IMR-90 (cell line): ENCODE results near the gene PEAK1. TPM values are rescaled to one million over a fixed set of nuclear protein-coding genes. Genes with fewer than 3 reads are reported as not detected.

Source experiments
- ATAC-seq: fragments of 200-7000 bp; cut with Tn5 transposase; 2 replicates; pipeline ENCODE4 v1.9.1; 2020; ENCODE audit warnings: low read depth, mild to moderate bottlenecking, moderate library complexity
- BruUV-seq: library from RNA; stranded (reverse); fragments of 400-500 nt; replicated peaks from 2 replicates; lab custom pipeline; 2021; lab: Mats Ljungman, UMichigan
- CTCF ChIA-PET: fragments of 300-600 bp; formaldehyde crosslinking; extraction: SDS; loops from one replicate; lab custom pipeline; 2021; ENCODE audit warnings: antibody characterized with exemption; lab: Yijun Ruan, JAX
- POLR2A ChIA-PET: fragments of 300-600 bp; sonication (Branson Sonifier 250); formaldehyde crosslinking; loops from one replicate; lab custom pipeline; 2022; ENCODE audit warnings: antibody characterized with exemption; ENCODE audit not compliant: unreplicated experiment; lab: Charles Lee
- DNase-seq: peaks from one replicate; pipeline ENCODE4 v3.0.0; 2013
- H2AFZ ChIP-seq: replicated peaks from 2 replicates; pipeline ENCODE3; 2013; ENCODE audit warnings: low read length, mild to moderate bottlenecking; ENCODE audit not compliant: poor library complexity
- H2AK5ac ChIP-seq: 2 replicates; pipeline ENCODE4 v1.6.1; 2013; ENCODE audit warnings: low read depth, low read length, inconsistent platforms
- H2AK9ac ChIP-seq: replicated peaks from 2 replicates; pipeline ENCODE3; 2013; ENCODE audit warnings: mild to moderate bottlenecking, low read depth, low read length, moderate library complexity; ENCODE audit not compliant: poor library complexity
- H2BK120ac ChIP-seq: 2 replicates; pipeline ENCODE4 v1.6.1; 2013; ENCODE audit warnings: low read depth, low read length, inconsistent platforms
- H2BK15ac ChIP-seq: 3 replicates; pipeline ENCODE4 v1.6.1; 2013; ENCODE audit warnings: low read depth, low read length, inconsistent platforms
- H2BK20ac ChIP-seq: 2 replicates; pipeline ENCODE4 v1.6.1; 2013; ENCODE audit warnings: low read depth, mild to moderate bottlenecking, inconsistent platforms, low read length, moderate library complexity
- H2BK5ac ChIP-seq: 2 replicates; pipeline ENCODE4 v1.6.1; 2013; ENCODE audit warnings: mild to moderate bottlenecking, low read depth, low read length, inconsistent platforms; ENCODE audit not compliant: poor library complexity, severe bottlenecking
- H3K14ac ChIP-seq: replicated peaks from 2 replicates; pipeline ENCODE4 v1.6.1; 2013; ENCODE audit warnings: low read depth, low read length, inconsistent platforms
- H3K18ac ChIP-seq: 2 replicates; pipeline ENCODE4 v1.6.1; 2013; ENCODE audit warnings: low read depth, low read length, control low read depth
- H3K23ac ChIP-seq: 2 replicates; pipeline ENCODE4 v1.6.1; 2013; ENCODE audit warnings: low read depth, low read length, inconsistent platforms
- H3K27ac ChIP-seq: 2 replicates; pipeline ENCODE4 v1.5.1; 2013; ENCODE audit warnings: mild to moderate bottlenecking, control low read depth, low read length; ENCODE audit not compliant: insufficient read depth
- H3K27me3 ChIP-seq: 2 replicates; pipeline ENCODE4 v1.6.1; 2013; ENCODE audit warnings: low read length; ENCODE audit not compliant: control insufficient read depth, insufficient read depth
- H3K36me3 ChIP-seq: 2 replicates; pipeline ENCODE4 v1.6.1; 2013; ENCODE audit warnings: low read length, mixed read lengths; ENCODE audit not compliant: control insufficient read depth, insufficient read depth
- H3K4ac ChIP-seq: 2 replicates; pipeline ENCODE4 v1.6.1; 2013; ENCODE audit warnings: low read depth, low read length, inconsistent platforms
- H3K4me1 ChIP-seq: 2 replicates; pipeline ENCODE4 v1.6.1; 2013; ENCODE audit warnings: low read length, mixed read lengths; ENCODE audit not compliant: control insufficient read depth, insufficient read depth
- H3K4me2 ChIP-seq: 2 replicates; pipeline ENCODE4 v1.6.1; 2013; ENCODE audit warnings: low read depth, mild to moderate bottlenecking, control low read depth, low read length, moderate library complexity
- H3K4me3 ChIP-seq: 2 replicates; pipeline ENCODE4 v1.5.1; 2013; ENCODE audit warnings: low read depth, mild to moderate bottlenecking, control low read depth, low read length, moderate library complexity; ENCODE audit not compliant: insufficient read depth
- H3K56ac ChIP-seq: 2 replicates; pipeline ENCODE4 v1.6.1; 2013; ENCODE audit warnings: low read length, inconsistent platforms; ENCODE audit not compliant: insufficient read depth; ENCODE audit errors: extremely low read depth
- H3K79me1 ChIP-seq, 2 experiments: 2 replicates each; pipeline ENCODE4 v1.6.1; 2013; ENCODE audit warnings: low read length in 2 of 2, inconsistent platforms in 1 of 2, low read depth in 1 of 2
- H3K9ac ChIP-seq: 2 replicates; pipeline ENCODE4 v1.6.1; 2013; ENCODE audit warnings: low read depth, low read length, control low read depth
- H3K9me1 ChIP-seq: 2 replicates; pipeline ENCODE4 v1.6.1; 2013; ENCODE audit warnings: low read length, inconsistent platforms; ENCODE audit not compliant: insufficient read depth
- H3K9me3 ChIP-seq: 2 replicates; pipeline ENCODE4 v1.6.1; 2013; ENCODE audit warnings: low read length; ENCODE audit not compliant: control insufficient read depth, insufficient read depth
- H4K20me1 ChIP-seq: 2 replicates; pipeline ENCODE4 v1.6.1; 2013; ENCODE audit warnings: low read length, inconsistent platforms; ENCODE audit not compliant: insufficient read depth
- H4K5ac ChIP-seq: 2 replicates; pipeline ENCODE4 v1.6.1; 2013; ENCODE audit warnings: mild to moderate bottlenecking, low read depth, low read length, control low read depth
- H4K8ac ChIP-seq, 2 experiments: 2 replicates each; pipeline ENCODE4 v1.6.1; 2013; ENCODE audit warnings: low read depth in 2 of 2, low read length in 2 of 2, control low read depth in 1 of 2, inconsistent platforms in 1 of 2
- H4K91ac ChIP-seq: 2 replicates; pipeline ENCODE4 v1.6.1; 2013; ENCODE audit warnings: low read depth, low read length, inconsistent platforms; ENCODE audit not compliant: insufficient read depth
- BHLHE40 ChIP-seq: fragments of 150-350 bp; IDR thresholded peaks from 2 replicates; pipeline ENCODE4 v1.6.1; 2016; ENCODE audit warnings: mild to moderate bottlenecking, low read depth, low read length
- CEBPB ChIP-seq: IDR thresholded peaks from 2 replicates; pipeline ENCODE4 v1.6.1; 2012; ENCODE audit warnings: low read depth, low read length, improper control_type of control experiment
- CHD1 ChIP-seq: IDR thresholded peaks from 2 replicates; pipeline ENCODE4 v1.6.1; 2012; ENCODE audit warnings: low read depth, low read length, improper control_type of control experiment
- FOS ChIP-seq: fragments of 150-350 bp; IDR thresholded peaks from 2 replicates; pipeline ENCODE4 v1.6.1; 2016; ENCODE audit warnings: low read depth, low read length
- MAFK ChIP-seq: IDR thresholded peaks from 2 replicates; pipeline ENCODE4 v1.6.1; 2012; ENCODE audit warnings: low read depth, low read length, improper control_type of control experiment
- MAZ ChIP-seq: IDR thresholded peaks from 2 replicates; pipeline ENCODE4 v1.6.1; 2012; ENCODE audit warnings: low read depth, mild to moderate bottlenecking, low read length, improper control_type of control experiment, moderate library complexity, borderline replicate concordance
- MXI1 ChIP-seq: IDR thresholded peaks from 2 replicates; pipeline ENCODE4 v1.6.1; 2012; ENCODE audit warnings: low read depth, mild to moderate bottlenecking, low read length, moderate library complexity, borderline replicate concordance
- NFE2L2 ChIP-seq: fragments of 150-350 bp; IDR thresholded peaks from 2 replicates; pipeline ENCODE4 v1.6.1; 2016; ENCODE audit warnings: low read depth, mild to moderate bottlenecking, low read length
- POLR2A ChIP-seq: IDR thresholded peaks from 2 replicates; pipeline ENCODE4 v1.6.1; 2012; ENCODE audit warnings: mild to moderate bottlenecking, low read depth, low read length
- RAD21 ChIP-seq: IDR thresholded peaks from 2 replicates; pipeline ENCODE4 v1.6.1; 2012; ENCODE audit warnings: low read length, improper control_type of control experiment
- RCOR1 ChIP-seq: IDR thresholded peaks from 2 replicates; pipeline ENCODE4 v1.6.1; 2012; ENCODE audit warnings: mild to moderate bottlenecking, low read length, improper control_type of control experiment; ENCODE audit not compliant: insufficient replicate concordance
- RFX5 ChIP-seq: IDR thresholded peaks from 2 replicates; pipeline ENCODE4 v1.8.0; 2012; ENCODE audit warnings: low read depth, mild to moderate bottlenecking, low read length, moderate library complexity
- SMC3 ChIP-seq: fragments of 150-350 bp; IDR thresholded peaks from 2 replicates; pipeline ENCODE4 v1.6.1; 2016; ENCODE audit warnings: low read depth, mild to moderate bottlenecking, antibody characterized with exemption, low read length, moderate library complexity
- WGBS, 2 experiments: methylation state at CpG; one replicate each; pipeline versions ENCODE4 v1.1.5 to v1.1.7; 2013; ENCODE audit warnings: missing lambda C conversion rate in 2 of 2; ENCODE audit not compliant: insufficient read length in 1 of 2; ENCODE audit errors: extremely low coverage in 2 of 2; 5-methylcytosine and 5-hydroxymethylcytosine counted together
- dilution Hi-C: fragments of 300-500 bp; cut with HindIII; formaldehyde crosslinking; loops from one replicate; pipeline ENCODE4 v1.14.3; 2018; ENCODE audit warnings: low sequenced_read_pairs; ENCODE audit not compliant: unreplicated experiment
- in situ Hi-C: fragments of 300-500 bp; cut with MboI; formaldehyde crosslinking; loops from 3 replicates; pipeline ENCODE4 v1.14.3; 2019; ENCODE audit warnings: low sequenced_read_pairs, inconsistent platforms, mixed read lengths
- intact Hi-C: fragments of 100-400 bp; cut with micrococcal nuclease; formaldehyde crosslinking; loops from 2 replicates; pipeline ENCODE4 v1.10.0; 2022
- polyA plus RNA-seq, 3 experiments: library from polyadenylated mRNA; depleted of rRNA; stranded (reverse); fragments of >200 nt; gene quantifications; 2 replicates each; pipeline ENCODE4 v1.2.3, GENCODE V29; 2012; ENCODE audit warnings: low replicate concordance in 1 of 3
- total RNA-seq: library from RNA; depleted of rRNA; stranded (reverse); fragments of >200 nt; gene quantifications from 2 replicates; pipeline ENCODE4 v1.2.3, GENCODE V29; 2012
- TF ChIP-seq, protein P1 (sequence below): fragments of 150-350 bp; IDR thresholded peaks from 2 replicates; pipeline ENCODE4 v1.6.1; 2017; ENCODE audit warnings: mild to moderate bottlenecking, antibody characterized with exemption, low read length, low read depth
- TF ChIP-seq, protein P2 (sequence below): fragments of 150-350 bp; IDR thresholded peaks from 2 replicates; pipeline ENCODE4 v1.6.1; 2016; ENCODE audit warnings: low read depth, mild to moderate bottlenecking, low read length, moderate library complexity, borderline replicate concordance
- TF ChIP-seq, protein P3 (sequence below): conservative IDR thresholded peaks from 2 replicates; pipeline ENCODE4 v1.5.1; 2012; ENCODE audit warnings: mild to moderate bottlenecking, low read depth, low read length, improper control_type of control experiment

The PEAK1 gene
- total and polyA plus RNA-seq, 2 of the 4 experiments (the other 2 are of a cell fraction): 21.5 to 43.9 TPM

DNA sequence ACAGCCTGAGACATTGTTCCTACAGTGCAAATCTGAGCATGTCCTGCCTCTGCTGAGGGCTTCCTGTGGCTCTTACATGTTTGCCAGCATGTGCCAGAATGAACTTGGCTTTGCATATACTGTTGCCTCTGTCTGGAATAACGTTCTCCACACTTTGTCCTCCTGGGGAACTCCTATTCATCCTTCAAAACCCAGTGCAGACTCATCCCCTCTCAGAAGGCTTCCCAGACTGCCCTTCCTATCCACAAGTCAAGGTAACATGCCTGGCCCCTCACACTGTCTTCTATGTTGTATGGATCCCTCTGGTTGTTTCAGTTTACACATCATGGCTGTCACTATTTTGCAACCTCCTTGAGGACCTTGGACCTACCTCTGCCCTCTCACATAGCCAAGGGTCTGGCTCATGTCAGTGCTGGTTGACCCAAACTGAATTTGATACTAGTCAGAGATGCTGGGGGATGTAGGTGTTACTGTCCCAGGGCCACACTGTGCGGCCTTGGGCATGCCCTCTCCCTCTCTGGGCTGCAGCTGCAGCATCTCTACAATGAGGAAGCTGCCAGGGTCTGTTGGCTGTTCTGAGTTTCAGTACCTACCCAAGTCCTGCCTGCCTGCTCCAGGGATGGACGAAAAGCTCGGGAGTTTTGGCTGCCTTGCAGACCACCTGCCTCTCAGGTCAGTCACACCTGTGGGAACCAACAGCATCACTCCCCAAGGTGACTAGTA, 320.0 kb downstream of the PEAK1 start:
- Histone ChIP-seq H3K9me1 (peaks cover 4% of the 10 kb centered on the region), H2BK15ac (no peak overlapping the region), H2AK5ac (no peak overlapping the region), H4K20me1 (no peaks in the 10 kb centered on the region), H3K18ac (no peak overlapping the region), H3K4me1 (peaks cover 2% of the 10 kb centered on the region; the same call in 1 of the 2 replicates), H3K9me3 (no peaks in the 10 kb centered on the region), H3K27ac (no peak overlapping the region), H2AFZ (no peak overlapping the region), H3K27me3 (peaks cover 1% of the 10 kb centered on the region; the same call in 1 of the 2 replicates), H2BK120ac (no peak overlapping the region), H2BK20ac (no peak overlapping the region), H3K14ac (no peak overlapping the region), H4K5ac (no peak overlapping the region), H4K8ac (no peak overlapping the region), H3K4me2 (no peak overlapping the region), H3K56ac (no peak overlapping the region), H2AK9ac (peak overlapping the region; percentile 70), H4K91ac (no peak overlapping the region), H3K4ac (no peak overlapping the region), H3K9ac (no peak overlapping the region), H3K79me1 (no peaks in the 10 kb centered on the region), H2BK5ac (no peak overlapping the region), H3K23ac (no peak overlapping the region), H3K36me3 (no peaks in the 10 kb centered on the region), H3K4me3 (no peak overlapping the region)
- in situ Hi-C loops: no loop called here
- 75% methylated on average over 1 of the region's 4 CpGs; no CpG with 5 or more reads in 1 of the 2 experiments for WGBS, 2 experiments
- CTCF ChIA-PET: no interaction called here
- TF ChIP-seq MAZ (no peak), CHD1 (no peak), POLR2A (no peak), MXI1 (no peak), NFE2L2 (no peak), RAD21 (no peak), SMC3 (no peak), BHLHE40 (no peak), RCOR1 (no peak), FOS (no peak), CEBPB (no peak), RFX5 (no peak), MAFK (no peak)
- TF ChIP-seq, protein P1, sequence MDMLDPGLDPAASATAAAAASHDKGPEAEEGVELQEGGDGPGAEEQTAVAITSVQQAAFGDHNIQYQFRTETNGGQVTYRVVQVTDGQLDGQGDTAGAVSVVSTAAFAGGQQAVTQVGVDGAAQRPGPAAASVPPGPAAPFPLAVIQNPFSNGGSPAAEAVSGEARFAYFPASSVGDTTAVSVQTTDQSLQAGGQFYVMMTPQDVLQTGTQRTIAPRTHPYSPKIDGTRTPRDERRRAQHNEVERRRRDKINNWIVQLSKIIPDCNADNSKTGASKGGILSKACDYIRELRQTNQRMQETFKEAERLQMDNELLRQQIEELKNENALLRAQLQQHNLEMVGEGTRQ: no peak
- TF ChIP-seq, protein P2, sequence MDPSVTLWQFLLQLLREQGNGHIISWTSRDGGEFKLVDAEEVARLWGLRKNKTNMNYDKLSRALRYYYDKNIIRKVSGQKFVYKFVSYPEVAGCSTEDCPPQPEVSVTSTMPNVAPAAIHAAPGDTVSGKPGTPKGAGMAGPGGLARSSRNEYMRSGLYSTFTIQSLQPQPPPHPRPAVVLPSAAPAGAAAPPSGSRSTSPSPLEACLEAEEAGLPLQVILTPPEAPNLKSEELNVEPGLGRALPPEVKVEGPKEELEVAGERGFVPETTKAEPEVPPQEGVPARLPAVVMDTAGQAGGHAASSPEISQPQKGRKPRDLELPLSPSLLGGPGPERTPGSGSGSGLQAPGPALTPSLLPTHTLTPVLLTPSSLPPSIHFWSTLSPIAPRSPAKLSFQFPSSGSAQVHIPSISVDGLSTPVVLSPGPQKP: no peak
- TF ChIP-seq, protein P3, sequence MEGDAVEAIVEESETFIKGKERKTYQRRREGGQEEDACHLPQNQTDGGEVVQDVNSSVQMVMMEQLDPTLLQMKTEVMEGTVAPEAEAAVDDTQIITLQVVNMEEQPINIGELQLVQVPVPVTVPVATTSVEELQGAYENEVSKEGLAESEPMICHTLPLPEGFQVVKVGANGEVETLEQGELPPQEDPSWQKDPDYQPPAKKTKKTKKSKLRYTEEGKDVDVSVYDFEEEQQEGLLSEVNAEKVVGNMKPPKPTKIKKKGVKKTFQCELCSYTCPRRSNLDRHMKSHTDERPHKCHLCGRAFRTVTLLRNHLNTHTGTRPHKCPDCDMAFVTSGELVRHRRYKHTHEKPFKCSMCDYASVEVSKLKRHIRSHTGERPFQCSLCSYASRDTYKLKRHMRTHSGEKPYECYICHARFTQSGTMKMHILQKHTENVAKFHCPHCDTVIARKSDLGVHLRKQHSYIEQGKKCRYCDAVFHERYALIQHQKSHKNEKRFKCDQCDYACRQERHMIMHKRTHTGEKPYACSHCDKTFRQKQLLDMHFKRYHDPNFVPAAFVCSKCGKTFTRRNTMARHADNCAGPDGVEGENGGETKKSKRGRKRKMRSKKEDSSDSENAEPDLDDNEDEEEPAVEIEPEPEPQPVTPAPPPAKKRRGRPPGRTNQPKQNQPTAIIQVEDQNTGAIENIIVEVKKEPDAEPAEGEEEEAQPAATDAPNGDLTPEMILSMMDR: no peak
- POLR2A ChIA-PET: no interaction called here
- intact Hi-C loops: no loop called here
- dilution Hi-C loops: no loop called here
- BruUV-seq: no TSS peak
- no peak for ATAC-seq
- DNase-seq: no peak
